Muscle of leg (tissue), 11 donors: ENCODE results near the gene SIRT6. TPM values are rescaled to one million over a fixed set of nuclear protein-coding genes. Genes with fewer than 3 reads are reported as not detected.
"Not testable (repeated sequence)": the region's sequence is repeated elsewhere in the genome, so short reads cannot be mapped to it uniquely, and the experiment has no call there.

ENCODE experiments used
- DNase-seq: peaks from one replicate; pipeline ENCODE4 v3.0.0; 2013
- H3K27ac ChIP-seq: one replicate; pipeline ENCODE4 v1.5.1; 2013; ENCODE audit warnings: mild to moderate bottlenecking, low read length, control low read depth
- H3K27me3 ChIP-seq: one replicate; pipeline ENCODE4 v1.6.1; 2013; ENCODE audit warnings: low read length; ENCODE audit not compliant: control insufficient read depth, insufficient read depth
- H3K36me3 ChIP-seq: one replicate; pipeline ENCODE4 v1.6.1; 2013; ENCODE audit warnings: low read length; ENCODE audit not compliant: control insufficient read depth, insufficient read depth
- H3K4me1 ChIP-seq: one replicate; pipeline ENCODE4 v1.6.1; 2013; ENCODE audit warnings: low read length; ENCODE audit not compliant: control insufficient read depth, insufficient read depth
- H3K4me3 ChIP-seq: one replicate; pipeline ENCODE4 v1.5.1; 2013; ENCODE audit warnings: low read length, control low read depth
- H3K9me3 ChIP-seq: replicated peaks from 2 replicates; pipeline ENCODE4 v1.6.1; 2013; ENCODE audit warnings: low read depth, low read length; ENCODE audit not compliant: control insufficient read depth
- WGBS: methylation state at CpG from one replicate; pipeline ENCODE4 v1.1.5; 2013; ENCODE audit warnings: missing lambda C conversion rate; ENCODE audit not compliant: insufficient coverage; 5-methylcytosine and 5-hydroxymethylcytosine counted together
- polyA plus RNA-seq, 8 donors: library from polyadenylated mRNA; unstranded; fragments of 120-200 nt; gene quantifications; one replicate each; pipeline versions ENCODE4 v1.2.1 to v1.2.3, GENCODE V29; 2013; ENCODE audit warnings: inconsistent platforms in 1 of 8, low replicate concordance in 1 of 8; ENCODE audit not compliant: insufficient read length in 8 of 8, insufficient read depth in 1 of 8
- total RNA-seq: library from RNA; stranded (reverse); fragments of 120-200 nt; gene quantifications from one replicate; pipeline ENCODE4 v1.2.4, GENCODE V29; 2013

SIRT6 gene
- total and polyA plus RNA-seq, 9 donors = 6.0 to 17.1 (median 12.1) TPM

- Histone ChIP-seq H3K4me3 (no peak overlapping the region), H3K27ac (no peak overlapping the region), H3K9me3 (no peaks in the 10 kb centered on the region), H3K36me3 (no peaks in the 10 kb centered on the region), H3K27me3 (peaks cover 28% of the 10 kb centered on the region), H3K4me1 (peaks cover 4% of the 10 kb centered on the region)
- no peak for DNase-seq
- 83% methylated on average over 2 of the region's 2 CpGs for WGBS
Observed at GRCh38 chr19:4200940-4201542, 18.7 kb upstream of the SIRT6 start.

GRCh38 chr19:4199699-4200293 lies 17.4 kb upstream of the SIRT6 start:
- H3K9me3 ChIP-seq = no peaks in the 10 kb centered on the region
- WGBS = 80% methylated on average over 32 of the region's 33 CpGs

GRCh38 chr19:4198467-4199126 lies 16.2 kb upstream of the SIRT6 start:
- Histone ChIP-seq H3K27ac (no peak overlapping the region), H3K4me1 (no peaks in the 10 kb centered on the region), H3K4me3 (no peak overlapping the region), H3K27me3 (peaks cover 32% of the 10 kb centered on the region), H3K9me3 (no peaks in the 10 kb centered on the region), H3K36me3 (no peaks in the 10 kb centered on the region)
- no peak for DNase-seq
- WGBS = 20% methylated on average over 6 of the region's 28 CpGs

More at GRCh38 chr19:4199699-4200293, 17.4 kb upstream of the SIRT6 start:
- DNase-seq = no peak
- H3K4me3 ChIP-seq = no peak overlapping the region
- peaks cover 4% of the 10 kb centered on the region for H3K4me1 ChIP-seq
- H3K27me3 ChIP-seq = peaks cover 30% of the 10 kb centered on the region
- no peaks in the 10 kb centered on the region for H3K36me3 ChIP-seq
- H3K27ac ChIP-seq = no peak overlapping the region

GRCh38 chr19:4197625-4198466 lies 15.5 kb upstream of the SIRT6 start:
- Histone ChIP-seq H3K27me3 (peaks cover 32% of the 10 kb centered on the region), H3K36me3 (no peaks in the 10 kb centered on the region)

GRCh38 chr19:4197228-4197624 lies 14.9 kb upstream of the SIRT6 start:
- Histone ChIP-seq H3K4me3 (no peak overlapping the region), H3K27me3 (peaks cover 32% of the 10 kb centered on the region), H3K36me3 (no peaks in the 10 kb centered on the region), H3K9me3 (no peaks in the 10 kb centered on the region), H3K4me1 (no peaks in the 10 kb centered on the region), H3K27ac (no peak overlapping the region)
- DNase-seq = no peak
- 89% methylated on average over 5 of the region's 5 CpGs for WGBS

More at GRCh38 chr19:4197625-4198466, 15.5 kb upstream of the SIRT6 start:
- no peak overlapping the region for H3K4me3 ChIP-seq
- H3K4me1 ChIP-seq = no peaks in the 10 kb centered on the region
- H3K9me3 ChIP-seq = no peaks in the 10 kb centered on the region
- WGBS = 30% methylated on average over 35 of the region's 70 CpGs
- no peak overlapping the region for H3K27ac ChIP-seq
- DNase-seq = no peak

- no peak overlapping the region for H3K27ac ChIP-seq
- no peaks in the 10 kb centered on the region for H3K9me3 ChIP-seq
- DNase-seq = no peak
- no peaks in the 10 kb centered on the region for H3K4me1 ChIP-seq
- H3K4me3 ChIP-seq = no peak overlapping the region
- no peaks in the 10 kb centered on the region for H3K36me3 ChIP-seq
- H3K27me3 ChIP-seq = peaks cover 32% of the 10 kb centered on the region
- 79% methylated on average over 22 of the region's 22 CpGs for WGBS
Observed at GRCh38 chr19:4196587-4197148, 14.3 kb upstream of the SIRT6 start.

- peaks cover 29% of the 10 kb centered on the region for H3K27me3 ChIP-seq
- DNase-seq = no peak
- no peaks in the 10 kb centered on the region for H3K36me3 ChIP-seq
- H3K4me1 ChIP-seq = no peaks in the 10 kb centered on the region
- no peak overlapping the region for H3K27ac ChIP-seq
- WGBS = 83% methylated on average over 3 of the region's 8 CpGs
- no peak overlapping the region for H3K4me3 ChIP-seq
- no peaks in the 10 kb centered on the region for H3K9me3 ChIP-seq
Observed at GRCh38 chr19:4196009-4196408, 13.6 kb upstream of the SIRT6 start.

- Histone ChIP-seq H3K4me1 (no peaks in the 10 kb centered on the region), H3K36me3 (no peaks in the 10 kb centered on the region), H3K4me3 (no peak overlapping the region), H3K27ac (no peak overlapping the region), H3K9me3 (no peaks in the 10 kb centered on the region), H3K27me3 (peaks cover 21% of the 10 kb centered on the region)
- DNase-seq = no peak
- 74% methylated on average over 3 of the region's 7 CpGs for WGBS
Observed at GRCh38 chr19:4194353-4194752, 12.0 kb upstream of the SIRT6 start.

GRCh38 chr19:4192537-4192936 lies 10.2 kb upstream of the SIRT6 start:
- DNase-seq, H3K4me3 ChIP-seq, H3K4me1 ChIP-seq, H3K9me3 ChIP-seq, H3K27me3 ChIP-seq, H3K27ac ChIP-seq, H3K36me3 ChIP-seq: not testable (repeated sequence)
- WGBS = no CpG with 5 or more reads among the region's 3 CpGs

GRCh38 chr19:4189641-4190040 lies 7.3 kb upstream of the SIRT6 start:
- WGBS = 73% methylated on average over 2 of the region's 5 CpGs
- H3K27me3 ChIP-seq = peaks cover under 1% of the 10 kb centered on the region
- no peaks in the 10 kb centered on the region for H3K36me3 ChIP-seq
- H3K4me1 ChIP-seq = no peaks in the 10 kb centered on the region
- DNase-seq = no peak
- H3K9me3 ChIP-seq = no peaks in the 10 kb centered on the region
- H3K27ac ChIP-seq = no peak overlapping the region
- no peak overlapping the region for H3K4me3 ChIP-seq
